Epithelial cell of proximal tubule (primary cell): ENCODE measurements around the gene LRATD1. TPM values are rescaled to one million over a fixed set of nuclear protein-coding genes. Genes with fewer than 3 reads are reported as not detected.

Source experiments
- DNase-seq: peaks from one replicate; pipeline ENCODE4 v3.0.0-alpha.2; 2011; ENCODE audit warnings: low read depth
- H3K4me3 ChIP-seq: 2 replicates; pipeline ENCODE4 v1.5.1; 2011; ENCODE audit warnings: low read depth, mild to moderate bottlenecking, low read length
- CTCF ChIP-seq: conservative IDR thresholded peaks from 2 replicates; pipeline ENCODE4 v1.5.1; 2012; ENCODE audit warnings: low read depth, mild to moderate bottlenecking, low read length
- total RNA-seq: library from RNA; depleted of rRNA; stranded (reverse); fragments of >200 nt; gene quantifications from 2 replicates; pipeline ENCODE4 v1.2.3, GENCODE V29; 2015

The LRATD1 gene
- total RNA-seq, 1 donor from 2014 or later, result 14.2 TPM

DNA sequence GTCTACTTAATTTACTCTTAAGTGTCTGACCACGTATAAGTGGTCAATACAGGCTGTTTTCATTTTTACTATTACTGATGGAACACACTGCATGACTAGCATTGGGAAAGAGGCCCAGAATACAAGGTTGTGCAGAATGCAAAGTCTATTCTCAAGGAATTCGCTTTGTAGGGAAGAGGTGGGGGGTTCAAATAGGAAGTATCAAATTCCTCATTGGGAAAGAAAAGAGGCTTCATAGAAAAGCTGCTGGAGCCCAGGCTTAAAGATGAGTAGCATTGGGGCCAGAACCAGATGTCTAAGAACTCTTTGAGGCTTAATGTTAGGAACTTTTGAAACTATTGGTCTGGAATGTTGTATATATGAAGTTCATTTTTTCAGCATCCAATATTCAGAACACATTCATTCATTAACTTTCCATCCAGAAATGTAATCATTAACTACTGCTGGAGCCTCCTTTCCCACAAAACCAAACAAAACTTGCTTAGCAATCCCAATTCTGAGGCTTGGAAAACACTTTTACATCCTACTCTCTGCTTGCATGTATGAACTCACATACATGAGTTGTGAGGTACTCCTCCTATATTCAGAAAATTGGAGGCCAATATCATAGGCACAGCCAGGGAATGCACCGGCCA, 994 bp upstream of the LRATD1 start:
- TF ChIP-seq CTCF, result no peak
- peak overlapping the region; percentile 75 for H3K4me3 ChIP-seq
- no peak for DNase-seq

DNA sequence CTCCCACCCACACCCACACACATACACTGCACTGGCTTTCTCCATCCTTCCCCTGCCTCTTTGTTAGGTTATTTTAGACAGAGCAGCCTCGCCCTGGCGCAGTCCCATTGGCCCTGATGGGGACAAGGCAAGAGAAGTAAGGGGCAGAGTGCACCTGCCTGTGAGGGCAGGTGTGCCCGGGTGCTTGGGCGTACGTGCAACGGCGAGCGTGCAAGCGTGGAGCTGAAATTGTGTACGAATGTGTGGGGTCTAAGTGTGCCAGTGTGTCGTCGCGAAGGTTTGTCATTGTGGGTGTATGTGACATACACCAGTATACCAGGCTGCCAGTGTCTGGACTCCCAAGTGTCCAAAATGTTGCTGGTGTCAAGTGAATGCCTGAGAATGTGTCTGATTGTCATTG, 544 bp downstream of the LRATD1 start:
- DNase-seq, result no peak
- TF ChIP-seq CTCF, result no peak
- peak overlapping the region; percentile 75 for H3K4me3 ChIP-seq

DNA sequence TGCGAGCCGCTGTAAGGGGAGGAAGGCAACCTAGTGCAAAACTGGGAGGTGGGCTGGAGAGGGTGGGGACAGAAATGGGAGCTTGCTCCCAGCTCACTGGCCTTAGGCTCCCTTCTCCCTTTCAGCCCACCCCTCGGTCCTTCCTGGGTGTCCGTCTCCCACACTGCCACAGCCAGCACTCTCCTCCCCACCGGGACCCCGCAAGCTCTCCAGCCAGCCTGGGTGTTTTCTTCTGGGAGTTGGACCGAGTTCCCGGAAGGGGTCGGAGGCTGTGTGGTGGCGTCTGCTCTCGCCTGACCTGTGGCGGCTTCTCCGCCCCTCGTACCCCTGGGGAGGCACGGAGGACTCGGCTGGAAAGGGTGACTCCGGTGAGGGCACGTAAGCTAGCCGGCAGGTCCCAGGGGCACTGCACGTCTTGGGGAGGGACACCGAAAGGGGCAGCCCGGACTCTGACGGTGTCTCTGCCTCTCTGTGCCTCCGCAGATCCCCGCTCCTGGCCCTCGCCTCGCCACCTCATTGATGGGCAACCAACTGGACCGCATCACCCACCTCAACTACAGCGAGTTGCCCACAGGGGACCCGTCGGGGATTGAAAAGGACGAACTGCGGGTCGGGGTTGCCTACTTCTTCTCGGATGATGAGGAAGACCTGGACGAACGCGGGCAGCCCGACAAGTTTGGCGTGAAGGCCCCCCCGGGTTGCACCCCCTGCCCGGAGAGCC, 1.1 kb downstream of the LRATD1 start:
- DNase-seq, result no peak
- peak overlapping the region; percentile 75 for H3K4me3 ChIP-seq
- TF ChIP-seq CTCF, result no peak

DNA sequence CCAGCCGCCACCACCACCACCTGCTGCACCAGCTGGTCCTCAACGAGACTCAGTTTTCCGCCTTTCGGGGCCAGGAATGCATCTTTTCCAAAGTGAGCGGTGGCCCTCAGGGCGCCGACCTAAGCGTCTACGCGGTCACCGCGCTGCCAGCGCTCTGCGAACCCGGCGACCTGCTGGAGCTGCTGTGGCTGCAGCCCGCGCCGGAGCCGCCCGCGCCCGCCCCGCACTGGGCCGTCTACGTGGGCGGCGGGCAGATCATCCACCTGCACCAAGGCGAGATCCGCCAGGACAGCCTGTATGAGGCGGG, 1.6 kb downstream of the LRATD1 start:
- TF ChIP-seq CTCF, result no peak
- no peak for DNase-seq
- peak overlapping the region; percentile 75 for H3K4me3 ChIP-seq

- H3K4me3 ChIP-seq, result peak overlapping the region; percentile 75
- no peak for DNase-seq
- peak; percentile 68 for TF ChIP-seq CTCF
These were observed 2.2 kb downstream of the LRATD1 start for GRCh38 chr2:14634489-14635390.

DNA sequence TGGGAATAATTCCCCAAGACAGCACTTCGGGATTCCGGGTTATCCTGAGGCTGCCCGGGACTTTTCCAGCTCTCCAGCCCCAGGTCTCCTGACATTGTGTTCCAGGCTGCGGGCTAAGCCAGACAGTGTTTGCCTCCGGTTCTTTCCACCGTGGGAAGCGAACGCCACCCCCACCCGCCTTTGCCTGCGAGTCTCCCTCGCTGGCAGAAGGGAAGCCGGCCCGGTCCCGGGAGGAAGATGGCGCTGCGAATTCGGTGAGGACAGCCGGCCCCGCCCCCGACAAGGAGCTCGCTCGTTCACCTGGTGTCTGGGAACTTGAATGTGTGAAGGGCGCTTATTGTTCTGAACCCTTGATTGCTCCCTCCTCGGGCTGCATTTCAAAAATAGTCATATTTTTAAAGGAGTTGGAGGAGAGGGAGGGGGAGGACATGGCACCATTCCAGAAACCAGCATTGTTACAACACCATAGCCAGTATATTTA, 2.9 kb downstream of the LRATD1 start:
- no peak for DNase-seq
- peak; percentile 21 for TF ChIP-seq CTCF
- H3K4me3 ChIP-seq, result peak overlapping the region; percentile 75
